HG03108 (cell line): Measurements from ENCODE around the gene BCL11A.

Experiments
- ATAC-seq: cut with Tn5 transposase; IDR thresholded peaks from one replicate; pipeline ENCODE4 v1.9.1; 2021; ENCODE audit warnings: moderate library complexity; ENCODE audit not compliant: unreplicated experiment

The BCL11A gene

DNA sequence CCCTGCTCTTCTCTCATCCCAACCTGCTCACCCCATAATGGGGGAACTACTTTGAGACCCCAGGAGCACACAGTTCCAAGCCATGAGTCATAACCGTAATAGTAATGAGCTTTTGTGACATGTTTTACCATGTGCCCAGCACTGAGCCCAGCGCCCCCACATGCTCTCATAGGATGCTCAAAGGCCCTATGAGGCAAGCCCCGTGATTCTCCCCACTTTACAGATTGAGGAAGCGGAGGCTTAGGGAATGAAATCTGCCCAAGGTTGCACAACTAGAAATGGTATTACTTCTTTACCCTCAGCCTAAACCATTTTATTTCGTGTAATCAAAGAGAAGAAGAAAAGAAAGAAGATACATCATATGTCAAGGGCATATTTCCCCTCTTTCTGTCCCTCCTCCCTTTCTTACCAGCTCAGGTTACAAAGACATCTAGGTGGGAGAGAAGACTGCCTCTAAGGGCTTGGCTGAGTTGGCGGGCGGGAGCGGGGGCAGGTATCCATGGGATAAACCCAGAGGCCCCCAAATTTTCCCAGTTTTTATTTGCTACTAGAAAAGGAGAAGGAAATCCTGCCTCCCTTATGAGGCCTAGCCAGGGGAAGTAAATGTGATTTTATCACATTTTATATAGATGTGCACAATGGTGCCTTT is 24.2 kb downstream of the BCL11A start:
- ATAC-seq: no peak

DNA sequence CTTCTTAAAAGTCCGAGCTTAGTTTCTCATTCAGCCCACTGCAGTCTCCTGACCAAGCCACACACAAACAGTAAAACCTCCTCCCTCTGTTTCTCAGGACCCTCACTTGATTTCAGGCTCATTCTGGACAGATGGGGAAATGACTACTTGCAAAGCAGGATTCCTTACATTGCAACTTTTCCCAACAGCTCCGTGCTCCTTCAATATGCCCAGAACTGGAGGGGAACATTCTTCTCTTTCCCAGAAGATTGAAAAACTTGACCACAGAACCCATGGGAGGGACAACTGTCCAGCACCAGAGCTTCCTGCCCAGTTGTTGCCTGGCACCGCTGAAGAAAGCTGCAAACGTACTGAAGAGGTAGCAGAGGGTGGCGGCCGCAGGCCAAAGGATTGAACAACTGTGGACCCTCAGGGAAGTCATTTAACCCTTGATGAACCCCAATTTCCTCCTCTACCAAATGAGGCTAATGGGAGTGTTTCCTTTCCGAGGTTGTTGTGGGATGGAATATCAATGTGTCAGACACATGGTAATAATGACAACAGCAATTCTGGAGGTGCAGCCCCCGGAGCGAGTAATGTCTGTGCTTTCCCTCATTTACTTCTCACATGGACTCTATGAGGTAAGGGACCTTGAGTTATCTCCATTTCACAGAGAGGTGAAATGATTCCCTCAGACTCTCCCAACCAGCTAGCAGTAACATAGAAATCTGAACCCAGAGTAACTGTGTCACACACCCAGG is 25.0 kb downstream of the BCL11A start:
- ATAC-seq: no peak

DNA sequence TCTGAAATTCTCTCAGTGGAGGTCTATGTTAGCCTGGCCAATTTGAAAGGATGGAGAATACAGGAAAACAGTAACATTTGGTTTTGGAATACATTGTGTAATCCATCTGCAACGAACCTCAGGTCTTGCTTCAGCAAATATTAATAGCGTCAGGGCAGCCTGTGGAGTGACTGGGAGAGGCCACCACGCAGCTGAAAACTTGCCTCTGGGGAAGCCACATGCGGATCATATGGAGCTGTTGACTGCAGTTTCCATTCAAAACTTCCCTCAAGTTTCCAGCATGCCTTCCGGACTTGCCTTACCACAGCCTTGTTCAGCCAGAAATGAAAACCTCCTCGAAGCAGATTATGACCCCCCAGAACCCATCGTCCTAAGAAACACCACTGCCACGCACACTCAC is 25.7 kb downstream of the BCL11A start:
- no peak for ATAC-seq

DNA sequence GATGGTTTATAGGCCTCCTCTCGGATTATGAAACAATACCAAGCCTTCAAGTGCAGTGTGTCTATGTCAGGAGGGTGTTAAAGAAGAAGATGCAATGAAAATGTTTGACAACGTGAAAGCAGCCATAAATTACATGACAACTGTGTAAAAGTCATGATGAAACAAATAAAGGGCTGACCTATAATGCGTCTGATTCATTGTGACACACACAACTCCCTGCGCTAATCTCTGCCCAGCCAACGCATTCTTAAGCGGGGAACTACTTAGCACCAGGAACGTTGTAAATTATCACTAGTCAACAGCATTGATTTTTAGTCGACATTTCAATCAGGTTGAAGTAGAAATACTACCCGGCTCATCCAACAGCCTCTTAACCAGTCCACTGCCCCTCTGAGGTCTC is 26.8 kb downstream of the BCL11A start:
- ATAC-seq: no peak

DNA sequence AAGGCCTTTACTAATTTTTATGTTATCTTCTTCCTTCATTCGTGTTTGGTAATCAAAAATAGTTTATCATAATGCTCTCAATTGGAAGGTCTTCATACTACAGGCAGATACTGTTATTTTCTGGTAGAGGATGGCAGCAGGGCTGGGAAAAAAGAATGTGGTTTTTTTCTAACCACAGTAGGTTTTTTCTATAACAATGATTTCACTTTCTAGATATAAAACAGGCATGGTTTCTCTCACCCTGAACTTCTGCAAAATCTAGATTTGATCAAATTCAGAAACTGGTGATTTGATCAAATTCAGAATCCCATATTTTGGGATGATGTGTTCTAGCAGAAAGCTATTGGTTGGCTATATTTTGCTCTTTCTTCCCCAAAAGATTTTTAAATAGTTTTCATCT is 27.6 kb downstream of the BCL11A start:
- ATAC-seq: no peak

DNA sequence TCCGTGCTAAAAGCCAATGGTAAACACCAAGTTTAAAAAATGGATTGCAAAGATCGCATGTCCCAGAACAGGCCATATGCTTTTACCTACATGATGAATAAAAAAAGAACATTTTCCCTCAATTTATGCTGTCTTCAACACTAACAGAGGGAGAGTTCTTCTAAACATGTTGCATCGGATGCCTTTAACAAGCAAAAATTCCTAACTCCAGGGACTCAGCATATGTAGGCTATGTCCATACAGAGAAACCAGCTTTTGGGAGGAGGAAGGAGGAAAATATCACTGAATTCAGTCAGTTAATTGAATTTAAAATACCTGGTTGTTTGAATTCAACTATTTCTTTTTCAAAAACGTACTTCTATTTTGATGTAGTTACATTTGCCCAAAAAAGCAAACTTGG is 28.6 kb downstream of the BCL11A start:
- no peak for ATAC-seq

DNA sequence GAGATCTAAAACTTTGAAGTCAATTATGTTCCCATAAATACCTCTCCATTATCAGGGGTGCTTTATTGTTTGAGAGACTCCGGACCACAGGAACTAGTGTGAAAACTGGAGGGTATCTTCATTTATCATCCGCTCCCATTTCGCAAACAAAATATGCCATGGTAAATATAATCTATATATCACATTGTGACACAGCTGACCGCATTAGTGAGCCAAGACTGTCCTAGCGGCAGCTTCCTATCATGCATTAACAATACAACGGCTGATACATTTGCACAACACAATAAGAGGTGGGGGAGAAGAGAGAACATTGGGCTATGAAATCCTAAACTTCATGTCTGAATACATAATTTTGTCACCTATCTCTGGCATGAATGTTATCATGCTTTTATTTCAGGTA is 29.5 kb downstream of the BCL11A start:
- no peak for ATAC-seq

DNA sequence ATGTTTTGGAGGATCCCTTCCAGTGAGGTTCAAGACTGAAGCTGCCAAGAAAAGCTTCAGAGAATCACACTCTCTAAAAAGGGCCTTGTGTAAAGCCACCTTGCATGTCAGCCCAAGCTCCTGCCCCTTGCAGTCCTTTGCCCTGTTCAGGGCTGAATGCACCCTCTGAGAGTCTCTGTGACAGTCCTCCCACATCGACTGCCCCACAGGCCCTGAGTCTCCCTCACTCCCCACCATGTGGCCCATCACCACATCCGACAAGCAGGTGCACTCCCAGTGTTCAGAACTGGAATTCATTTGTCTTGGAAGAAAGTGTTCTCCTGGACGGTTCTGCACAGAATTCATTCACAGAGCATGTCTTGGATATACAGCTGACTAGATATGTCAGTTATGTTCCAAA is 31.0 kb downstream of the BCL11A start:
- no peak for ATAC-seq

DNA sequence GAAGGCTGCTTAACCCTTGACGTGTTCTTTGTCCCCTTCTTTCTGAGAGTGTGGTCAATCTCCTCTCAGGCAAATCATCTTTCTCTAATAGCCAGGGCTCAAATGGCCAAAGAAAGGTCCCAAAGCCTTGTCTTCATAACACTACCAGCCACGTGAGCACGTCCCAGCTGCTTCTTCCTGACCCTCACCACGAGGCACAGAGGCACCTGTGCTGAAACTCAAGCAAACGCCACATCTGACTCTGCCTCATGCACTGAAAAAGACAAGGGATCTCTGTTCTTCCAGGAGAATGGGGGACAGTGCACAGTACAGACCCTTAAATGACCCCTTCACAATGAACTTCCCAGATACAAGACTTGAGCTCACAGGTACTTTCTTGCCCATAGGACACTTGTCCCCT is 31.8 kb downstream of the BCL11A start:
- ATAC-seq: no peak

DNA sequence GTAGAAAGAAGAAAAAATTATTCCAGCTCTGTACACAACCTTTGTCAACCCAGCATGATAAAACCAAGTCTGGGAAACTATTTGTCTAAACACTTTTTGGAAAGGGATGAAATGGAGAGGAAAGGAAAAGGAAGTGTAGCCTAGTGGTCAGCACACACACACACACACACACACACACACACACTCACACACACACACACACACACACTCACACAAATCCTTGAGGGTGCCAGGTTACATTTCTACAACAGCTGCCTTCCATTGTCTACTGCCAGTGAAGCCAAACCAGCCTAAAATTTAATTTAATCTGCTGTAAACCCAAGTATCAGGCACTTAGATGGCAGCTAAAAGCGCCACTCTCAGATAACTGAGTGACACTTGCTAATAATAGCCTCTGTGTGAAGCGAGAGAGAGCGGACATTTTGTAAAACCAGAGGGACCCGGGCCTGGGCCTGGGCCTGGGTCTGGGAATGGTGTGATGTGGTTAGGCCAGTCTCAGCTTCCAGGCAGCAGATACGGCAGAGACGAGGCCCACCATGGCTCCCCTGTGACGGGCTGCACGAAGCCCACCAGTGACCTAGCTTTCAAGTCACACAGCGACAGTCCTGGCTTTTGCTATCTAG is 32.4 kb downstream of the BCL11A start:
- no peak for ATAC-seq

DNA sequence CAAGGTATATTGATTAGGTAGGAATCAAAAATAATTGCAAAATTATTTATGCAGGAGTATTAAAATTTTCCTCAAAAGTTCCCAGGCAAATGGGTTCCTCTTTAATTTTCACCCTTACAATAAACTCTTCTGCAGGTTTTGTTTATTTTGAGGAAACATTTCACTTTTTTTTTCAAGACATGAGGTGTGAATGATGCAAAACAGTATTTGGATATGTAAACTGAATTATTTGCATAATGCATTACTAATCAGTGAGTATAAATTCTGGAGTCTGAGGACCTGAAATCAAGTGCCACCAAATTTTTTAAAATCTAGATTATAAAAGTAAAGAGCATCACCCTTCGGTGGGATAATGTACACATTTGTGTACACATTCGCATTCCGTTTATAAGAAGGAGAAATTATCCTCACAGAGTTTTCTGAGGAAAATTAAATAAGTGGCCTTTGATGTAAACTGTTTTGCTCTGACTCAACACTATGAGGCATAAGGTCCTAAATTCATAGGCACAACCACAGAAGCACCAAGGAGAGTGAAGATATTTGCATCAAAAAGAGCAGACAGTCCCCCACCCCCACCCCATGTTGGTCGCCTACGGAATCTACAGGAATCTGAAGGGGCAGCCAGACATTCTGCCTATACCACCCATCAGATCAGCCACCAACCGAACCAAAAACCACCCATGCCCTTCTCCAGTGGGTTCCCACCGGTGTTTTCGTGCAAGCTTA is 33.1 kb downstream of the BCL11A start:
- ATAC-seq: no peak

DNA sequence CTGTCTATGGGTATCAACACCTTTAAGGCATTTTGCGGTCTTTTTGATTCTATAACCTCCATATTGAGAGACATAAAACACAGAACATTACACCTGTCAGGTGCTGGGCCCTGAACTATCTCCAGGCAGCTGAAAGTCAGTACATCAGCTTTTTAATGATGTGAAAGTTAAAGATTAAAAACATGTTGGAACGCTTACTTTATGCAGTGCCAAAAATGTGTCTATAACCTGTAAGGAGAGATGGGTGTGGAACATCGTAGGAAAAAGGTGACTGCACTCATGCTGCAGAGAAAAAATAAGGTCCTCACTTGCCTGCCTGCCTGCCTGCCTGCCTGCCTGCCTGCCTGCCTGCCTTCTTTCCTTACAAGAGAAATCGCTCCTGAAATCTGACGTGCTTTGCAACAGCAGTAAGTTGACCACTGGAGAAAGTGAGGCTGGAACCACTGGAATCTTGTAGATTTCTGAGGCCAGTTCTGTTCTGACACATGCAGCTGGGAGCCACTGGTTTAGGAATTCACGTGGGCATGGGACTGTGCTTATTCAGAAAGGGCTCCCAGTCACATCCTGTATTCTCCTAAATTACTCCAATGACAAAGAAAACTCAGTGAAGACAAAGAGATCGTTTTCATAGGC is 34.1 kb downstream of the BCL11A start:
- no peak for ATAC-seq

DNA sequence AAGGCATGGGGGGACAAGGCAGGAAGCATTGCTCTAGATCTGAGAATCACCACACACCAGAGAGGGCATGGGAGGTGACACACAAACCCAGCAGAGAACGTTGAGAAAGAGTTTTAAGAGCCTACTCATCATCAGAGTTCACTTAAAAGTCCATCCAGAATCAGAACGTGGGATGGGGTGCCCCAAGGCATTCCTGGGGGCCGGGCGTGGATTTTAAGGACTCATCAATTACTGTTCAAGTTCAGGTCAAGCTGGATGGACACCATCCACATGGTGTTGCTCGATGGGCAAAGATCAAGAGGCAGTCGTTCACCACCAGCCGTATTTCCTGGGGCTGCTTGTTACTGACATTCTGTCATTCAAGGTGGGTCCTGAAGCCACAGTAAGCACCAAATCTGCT is 34.9 kb downstream of the BCL11A start:
- ATAC-seq: no peak

DNA sequence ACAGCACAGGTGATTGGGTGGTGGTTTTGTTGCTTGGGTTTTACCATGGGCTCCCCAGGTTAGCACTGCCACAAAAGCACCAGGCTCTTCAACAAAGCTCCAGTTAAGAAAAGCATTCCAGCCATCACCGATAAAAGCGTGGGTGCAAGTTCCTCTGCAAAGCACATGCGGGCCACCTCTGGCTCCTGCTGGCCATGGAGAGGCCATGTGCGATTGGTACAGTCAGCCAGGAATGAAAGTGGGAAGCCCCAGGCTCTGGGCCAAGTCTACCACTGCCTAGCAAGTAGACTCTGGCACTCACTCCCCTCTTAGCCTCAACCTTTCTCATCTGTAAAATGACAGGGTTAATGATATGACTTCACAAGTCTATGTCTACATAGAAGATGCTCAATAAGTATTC is 36.0 kb downstream of the BCL11A start:
- no peak for ATAC-seq

DNA sequence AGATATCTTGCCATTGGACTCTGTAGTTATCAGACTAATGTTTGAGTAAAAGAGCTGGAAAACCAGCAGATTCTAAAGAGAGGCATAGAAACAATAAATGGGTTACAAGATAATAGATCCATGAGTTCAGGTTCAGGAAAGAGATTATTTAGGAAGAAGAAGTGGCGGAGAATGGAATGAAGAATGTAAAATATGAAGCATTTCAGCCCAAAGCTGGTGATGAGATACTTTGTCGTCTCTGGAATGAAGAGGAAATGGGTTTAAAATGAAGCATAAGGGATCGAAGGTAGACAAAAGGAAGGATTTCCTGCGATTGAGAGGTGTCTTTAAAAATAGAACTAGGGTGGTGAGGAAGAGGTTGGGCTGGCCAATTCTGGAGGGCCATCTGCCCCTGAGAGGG is 36.6 kb downstream of the BCL11A start:
- no peak for ATAC-seq

DNA sequence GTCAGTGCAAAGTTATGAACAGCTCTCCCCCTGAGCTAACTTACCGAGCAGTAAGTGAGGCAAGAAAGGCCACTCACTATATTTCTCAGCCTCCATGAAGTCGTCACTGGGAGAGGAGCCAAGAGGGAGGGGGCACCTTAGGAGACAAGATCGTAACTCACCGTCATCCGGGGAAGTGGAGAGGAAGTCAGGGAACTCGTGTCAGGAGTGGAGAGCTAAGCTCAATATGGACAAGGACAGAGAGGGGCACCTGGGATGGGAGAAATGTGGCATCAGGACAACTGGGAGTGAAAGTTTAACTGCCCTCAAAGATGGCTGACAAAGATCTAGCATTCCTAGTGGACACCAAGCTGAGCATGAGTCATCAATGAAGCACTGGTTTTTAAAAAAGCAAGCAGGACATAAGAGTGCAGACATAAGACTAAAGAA is 37.1 kb downstream of the BCL11A start:
- ATAC-seq: no peak

DNA sequence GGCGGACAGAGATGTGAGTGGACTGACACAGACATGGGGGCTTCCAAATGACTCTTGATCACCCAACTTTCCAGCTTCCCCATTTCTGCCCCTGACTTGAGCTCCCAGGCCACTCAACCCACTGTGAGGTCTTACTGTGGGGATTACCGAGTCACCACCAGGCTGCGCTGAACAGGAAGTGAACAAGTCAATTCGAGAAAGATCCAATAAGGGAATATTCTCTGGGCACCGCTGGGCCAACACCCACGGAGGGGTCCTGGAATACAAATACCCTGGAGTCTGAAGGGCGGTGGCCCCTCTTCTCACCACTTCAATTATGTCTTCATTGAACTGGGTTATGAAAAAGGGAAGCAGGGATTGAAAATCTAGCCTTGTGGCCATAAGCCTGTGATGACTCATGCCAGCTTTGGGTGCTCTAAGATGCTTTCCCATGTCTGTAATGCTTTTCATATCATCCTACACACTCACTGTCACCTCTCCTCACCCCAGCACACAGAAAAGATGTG is 37.7 kb downstream of the BCL11A start:
- ATAC-seq: peak; percentile 81

DNA sequence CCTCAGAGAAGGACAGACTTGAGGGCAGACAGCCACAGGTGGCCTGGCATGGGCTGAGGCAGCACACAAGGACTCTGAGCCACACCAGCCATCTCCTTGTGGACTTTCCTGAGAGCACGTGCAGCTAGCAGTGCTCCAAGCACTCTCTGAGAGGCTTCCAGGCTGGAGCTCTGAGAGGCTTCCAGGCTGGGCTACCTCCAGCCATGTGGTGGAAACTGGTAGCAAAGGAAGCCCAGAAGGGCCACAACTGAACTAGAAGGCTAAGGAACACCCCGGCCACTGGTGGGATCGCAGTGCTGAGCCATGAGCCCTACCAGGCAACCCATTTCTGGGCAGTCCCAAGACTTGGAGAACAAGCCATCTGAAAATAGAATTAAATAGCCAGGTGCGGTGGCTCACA is 39.5 kb downstream of the BCL11A start:
- ATAC-seq: no peak

DNA sequence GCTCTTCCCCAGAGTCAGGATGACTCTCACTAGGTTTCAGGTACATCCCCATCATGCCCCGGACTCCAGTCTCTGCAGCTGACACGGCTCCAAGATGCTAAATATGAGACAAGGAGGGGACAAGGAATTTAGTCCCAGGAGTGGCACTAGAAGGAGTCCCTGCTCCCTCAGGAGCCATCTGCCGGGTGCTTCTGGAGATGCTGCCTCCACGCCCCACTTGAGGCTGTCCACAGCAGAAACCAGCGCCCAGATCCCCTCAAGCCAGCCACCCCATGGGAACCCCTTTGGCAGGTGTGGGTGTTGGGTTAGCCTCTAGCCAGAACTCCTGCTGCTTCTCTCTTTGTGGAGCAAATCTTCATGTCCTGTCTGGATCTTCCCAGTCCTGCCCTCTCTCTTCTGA is 40.3 kb downstream of the BCL11A start:
- ATAC-seq: no peak

DNA sequence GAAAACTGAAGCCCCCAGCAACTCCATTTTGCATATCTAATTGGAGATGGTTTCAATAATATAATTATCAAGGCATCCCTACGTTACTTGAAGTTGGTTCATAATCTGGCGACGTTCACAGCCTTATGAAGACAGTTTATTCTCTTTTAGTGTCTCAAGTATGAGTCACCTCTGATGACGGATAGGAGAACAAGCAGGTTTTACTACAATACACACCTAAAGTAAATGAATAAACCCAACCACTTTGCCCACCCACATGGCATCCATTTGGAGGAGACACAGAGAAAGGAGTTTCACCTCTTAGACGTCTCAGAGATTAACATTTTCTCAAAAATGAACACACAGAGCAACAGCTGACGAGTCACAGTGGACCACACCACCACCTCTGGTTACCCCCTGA is 40.8 kb downstream of the BCL11A start:
- ATAC-seq: no peak

DNA sequence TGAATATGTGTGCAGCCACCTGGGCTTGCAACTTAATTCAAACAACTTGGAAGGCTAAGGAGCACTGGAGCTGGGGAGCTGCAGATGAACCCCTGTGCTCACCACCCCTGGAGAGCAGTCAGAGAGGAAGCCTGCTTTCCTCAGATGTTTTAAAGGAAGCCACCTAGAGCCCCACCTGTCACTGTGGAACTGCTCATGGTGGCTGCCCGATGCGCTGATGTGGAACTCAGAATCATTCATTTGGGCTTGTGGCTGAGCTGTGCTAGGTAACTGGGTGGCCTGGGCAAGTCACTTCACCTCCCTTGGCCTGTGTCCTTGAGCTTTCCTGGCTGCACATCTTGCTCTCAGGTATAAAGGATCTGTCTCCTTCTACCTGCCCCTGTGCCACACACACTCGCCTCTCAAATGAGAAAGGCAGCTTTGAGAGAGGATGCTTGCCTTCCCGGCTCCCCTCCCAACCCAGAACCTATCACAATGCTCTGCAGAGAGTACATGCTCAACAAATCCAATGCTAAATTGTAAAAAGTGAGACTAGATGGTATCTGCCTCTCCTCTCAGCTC is 41.3 kb downstream of the BCL11A start:
- no peak for ATAC-seq
